GM12891 (cell line): ENCODE results near the gene MAL.

Experiments
- DNase-seq: peaks from one replicate; pipeline ENCODE4 v3.0.0; 2011; ENCODE audit warnings: low spot score; ENCODE audit not compliant: insufficient read length
- FAIRE-seq: peaks from 2 replicates; lab custom pipeline; 2011; peaks lifted over from hg19 to GRCh38; lab: Jason Lieb, UNC
- PAX5 ChIP-seq: IDR thresholded peaks from 2 replicates; pipeline ENCODE4 v1.6.1; 2011; ENCODE audit warnings: low read length, moderate library complexity, mild to moderate bottlenecking; ENCODE audit not compliant: insufficient read depth, severe bottlenecking
- POLR2A ChIP-seq: IDR thresholded peaks from 2 replicates; pipeline ENCODE4 v1.6.1; 2011; ENCODE audit warnings: low read depth, low read length, control low read depth
- POLR2AphosphoS5 ChIP-seq: IDR thresholded peaks from 2 replicates; pipeline ENCODE4 v1.6.1; 2011; ENCODE audit warnings: low read depth, low read length, control low read depth
- POU2F2 ChIP-seq: IDR thresholded peaks from 2 replicates; pipeline ENCODE4 v1.6.1; 2011; ENCODE audit warnings: low read depth, mild to moderate bottlenecking, control low read depth, low read length, moderate library complexity
- SPI1 ChIP-seq: IDR thresholded peaks from 2 replicates; pipeline ENCODE4 v1.6.1; 2011; ENCODE audit warnings: low read depth, low read length, control low read depth
- TAF1 ChIP-seq: IDR thresholded peaks from 2 replicates; pipeline ENCODE4 v1.6.1; 2011; ENCODE audit warnings: low read depth, low read length, control low read depth

Gene MAL

GRCh38 chr2:95060446-95061118 lies 35.1 kb downstream of the MAL start:
- no peak for FAIRE-seq
- TF ChIP-seq POU2F2 = no peak
- no peak for TF ChIP-seq SPI1
- TF ChIP-seq PAX5 = no peak
- TF ChIP-seq POLR2A = no peak
- TF ChIP-seq POLR2AphosphoS5 = no peak
- TF ChIP-seq TAF1 = no peak
- no peak for DNase-seq

GRCh38 chr2:95061119-95061512 lies 35.6 kb downstream of the MAL start:
- FAIRE-seq (no peak), DNase-seq (no peak)
- no peak for TF ChIP-seq PAX5
- TF ChIP-seq SPI1 = no peak
- TF ChIP-seq POU2F2 = no peak
- TF ChIP-seq TAF1 = no peak
- TF ChIP-seq POLR2AphosphoS5 = no peak
- TF ChIP-seq POLR2A = no peak

GRCh38 chr2:95061601-95062183 lies 36.2 kb downstream of the MAL start:
- DNase-seq (no peak), FAIRE-seq (no peak)
- TF ChIP-seq PAX5 (no peak), POU2F2 (no peak), POLR2AphosphoS5 (no peak), SPI1 (no peak), TAF1 (no peak), POLR2A (no peak)

- no peak for DNase-seq
- peak; percentile 16 for FAIRE-seq
- no peak for TF ChIP-seq TAF1
- no peak for TF ChIP-seq SPI1
- TF ChIP-seq PAX5 = no peak
- no peak for TF ChIP-seq POLR2A
- no peak for TF ChIP-seq POU2F2
- TF ChIP-seq POLR2AphosphoS5 = no peak
Measured at GRCh38 chr2:95062242-95063085, 37.0 kb downstream of the MAL start.

- FAIRE-seq (no peak), DNase-seq (no peak)
- no peak for TF ChIP-seq POU2F2
- TF ChIP-seq SPI1 = peak; percentile 74
Measured at GRCh38 chr2:95063086-95063958, 37.8 kb downstream of the MAL start.

- DNase-seq (no peak), FAIRE-seq (no peak)
- TF ChIP-seq POU2F2 = no peak
- TF ChIP-seq TAF1 = no peak
- TF ChIP-seq POLR2A = no peak
Measured at GRCh38 chr2:95068256-95068655, 42.7 kb downstream of the MAL start.

GRCh38 chr2:95069465-95069864 lies 44.0 kb downstream of the MAL start:
- DNase-seq (no peak), FAIRE-seq (no peak)
- TF ChIP-seq SPI1 (no peak), POLR2A (no peak), PAX5 (no peak), POU2F2 (no peak), POLR2AphosphoS5 (no peak), TAF1 (no peak)

- no peak for FAIRE-seq
- TF ChIP-seq TAF1 = no peak
- TF ChIP-seq POLR2AphosphoS5 = no peak
- no peak for TF ChIP-seq PAX5
- no peak for TF ChIP-seq POU2F2
- no peak for TF ChIP-seq SPI1
- no peak for TF ChIP-seq POLR2A
- DNase-seq = no peak
Measured at GRCh38 chr2:95071856-95072255, 46.3 kb downstream of the MAL start.
